Transverse colon (tissue), 4 donors: ENCODE data around the gene MCOLN1. TPM values are rescaled to one million over a fixed set of nuclear protein-coding genes. Genes with fewer than 3 reads are reported as not detected.
"Not testable (repeated sequence)": the region's sequence is repeated elsewhere in the genome, so short reads cannot be mapped to it uniquely, and the experiment has no call there.

ENCODE experiments used
- DNase-seq: peaks from one replicate; pipeline ENCODE4 v3.0.0-alpha.2; 2019
- H3K27ac ChIP-seq, 4 donors: fragments of 200-600 bp; sonication (generic); 2 replicates each; pipeline ENCODE4 v1.5.1; 2016 to 2018; ENCODE audit warnings: inconsistent platforms in 4 of 4
- H3K27me3 ChIP-seq: fragments of 200-600 bp; sonication (generic); 2 replicates; pipeline ENCODE4 v1.5.1; 2017; ENCODE audit warnings: inconsistent platforms
- H3K36me3 ChIP-seq, 4 donors: fragments of 200-600 bp; sonication (generic); 2 replicates each; pipeline ENCODE4 v1.5.1; 2017 to 2019; ENCODE audit warnings: inconsistent platforms in 4 of 4
- H3K4me1 ChIP-seq, 4 donors: fragments of 200-600 bp; sonication (generic); 2 replicates each; pipeline ENCODE4 v1.5.1; 2017 to 2020; ENCODE audit warnings: inconsistent platforms in 4 of 4
- H3K4me3 ChIP-seq, 4 donors: fragments of 200-600 bp; sonication (generic); 1 replicate in 1 of 4; 2 replicates in 3 of 4; pipeline versions ENCODE4 v1.5.1 to v1.6.1; 2017 to 2019; ENCODE audit warnings: inconsistent platforms in 4 of 4
- H3K9me3 ChIP-seq, 2 donors: fragments of 200-600 bp; sonication (generic); 2 replicates each; pipeline ENCODE4 v1.5.1; 2017 to 2019; ENCODE audit warnings: inconsistent platforms in 2 of 2
- EP300 ChIP-seq: sonication (generic); formaldehyde crosslinking; IDR thresholded peaks from one replicate; pipeline ENCODE4 v1.6.1; 2017; ENCODE audit warnings: antibody characterized with exemption, low read depth
- POLR2A ChIP-seq: fragments of 450-650 bp; IDR thresholded peaks from one replicate; pipeline ENCODE4 v1.6.1; 2016; ENCODE audit warnings: antibody characterized with exemption, mild to moderate bottlenecking, moderate library complexity
- POLR2AphosphoS5 ChIP-seq, 3 donors: sonication (generic); formaldehyde crosslinking; IDR thresholded peaks; one replicate each; pipeline ENCODE4 v1.6.1; 2016; ENCODE audit warnings: antibody characterized with exemption in 3 of 3
- WGBS, 2 donors: methylation state at CpG; one replicate each; pipeline ENCODE4 v1.1.5; 2018; ENCODE audit warnings: low coverage in 1 of 2; 5-methylcytosine and 5-hydroxymethylcytosine counted together
- in situ Hi-C, 4 donors: fragments of 200-750 bp; cut with MboI; loops; one replicate each; pipeline versions ENCODE4 v1.15.0 to v1.15.1; 2017; ENCODE audit warnings: low sequenced_read_pairs in 3 of 4, low pct_ligation_motif_present in 1 of 4, low pct_unique_long_range_greater_than_20kb in 1 of 4
- intact Hi-C: fragments of 100-400 bp; cut with DNase I; formaldehyde crosslinking; loops from one replicate; pipeline ENCODE4 v1.15.1; 2023; ENCODE audit warnings: low total_unique reads
- total RNA-seq, 4 donors: library from RNA; depleted of rRNA; stranded (reverse); fragments of >200 nt; gene quantifications; one replicate each; pipeline ENCODE4 v1.1.0, GENCODE V29; 2016
- TF ChIP-seq, protein P1 (sequence below), 5 experiments: fragments of 200-600 bp in 3 of 5; fragments of 450-650 bp in 2 of 5; sonication (generic) in 3 of 5; IDR thresholded peaks; 1 replicate in 2 of 5; 2 replicates in 3 of 5; pipeline ENCODE4 v1.5.1; 2016 to 2017; ENCODE audit warnings: antibody characterized with exemption in 5 of 5, inconsistent platforms in 3 of 5, mild to moderate bottlenecking in 2 of 5, moderate library complexity in 1 of 5

Gene MCOLN1
- total RNA-seq, 4 donors from 2014 or later: 14.7 to 93.1 (median 23.9) TPM

DNA sequence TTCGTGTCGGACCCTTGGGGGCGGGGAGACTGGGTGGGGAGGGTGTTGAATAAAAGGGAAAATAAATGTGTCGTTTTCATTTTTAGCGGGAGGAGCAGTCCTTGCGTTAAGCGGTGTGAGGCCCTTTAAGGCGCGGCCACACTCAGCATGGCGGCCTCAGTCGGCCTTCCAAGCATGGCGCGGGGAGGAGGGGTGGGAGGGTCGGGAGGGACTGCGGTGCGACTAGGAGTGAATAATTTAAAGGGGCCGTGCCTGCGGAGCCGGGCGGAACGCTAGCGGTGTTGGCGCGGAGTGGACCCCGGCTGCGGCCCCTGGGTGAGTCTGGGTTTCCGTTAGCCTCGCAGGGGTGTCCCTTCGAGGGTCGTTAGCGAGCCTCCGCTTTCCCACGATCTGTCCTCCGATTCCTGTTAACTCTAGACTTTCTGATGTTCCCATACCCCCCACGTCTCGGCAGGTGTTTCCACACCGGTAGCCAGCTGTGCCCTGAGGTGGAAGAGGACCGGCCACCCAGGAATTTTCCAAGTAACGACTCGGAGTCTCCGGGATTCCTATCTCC, 11.6 kb downstream of the MCOLN1 start:
- no peaks in the 10 kb centered on the region for H3K9me3 ChIP-seq
- WGBS, 2 donors: 0 to 1% methylated on average over 11 to 41 of the region's 41 CpGs
- H3K4me1 ChIP-seq: peaks cover 4 to 21% (median 11%) of the 10 kb centered on the region in 4 donors
- no peaks in the 10 kb centered on the region for H3K27me3 ChIP-seq
- DNase-seq: peak; percentile 91
- intact Hi-C loops (loop anchor here (10.0 kb wide), 1 partner anchor 139 kb away; no protein-coding TSS in a partner anchor), in situ Hi-C loops (no loop called here)
- TF ChIP-seq POLR2A (peak; percentile 54), EP300 (no peak), POLR2AphosphoS5 (IDR thresholded peaks at IDR 0.05) (peak; percentile 92 to 93 (median 92))
- H3K4me3 ChIP-seq: peak overlapping the region; percentile 57 to 76 (median 66)
- peak overlapping the region; percentile 86 to 99 (median 93) for H3K27ac ChIP-seq
- H3K36me3 ChIP-seq: no peaks in the 10 kb centered on the region

DNA sequence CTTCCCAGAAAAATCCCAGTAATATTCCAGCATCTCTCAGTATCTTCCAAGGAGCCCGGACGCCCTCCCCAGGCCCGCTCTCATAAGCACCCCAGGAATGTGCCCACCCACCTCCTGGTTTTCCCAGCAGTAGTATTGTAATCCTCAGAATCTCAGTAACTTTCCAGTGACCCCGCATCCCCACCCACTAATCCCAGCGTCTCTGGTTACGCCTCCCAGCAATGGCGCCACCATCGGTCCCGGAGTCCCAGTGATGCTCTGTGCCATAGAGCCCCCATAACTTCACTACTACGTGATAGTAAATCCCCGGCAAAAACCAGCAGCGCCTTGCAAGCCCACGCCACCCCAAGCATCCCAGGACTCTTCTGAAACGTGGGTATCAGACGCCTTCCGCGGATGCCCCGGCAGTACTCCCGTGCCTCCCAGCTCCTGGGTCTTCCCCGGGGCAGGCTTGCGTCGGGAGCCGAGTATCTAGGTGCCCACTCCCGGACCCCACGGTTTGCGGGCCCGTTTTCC, 12.2 kb downstream of the MCOLN1 start:
- H3K4me3 ChIP-seq: peak overlapping the region; percentile 57 to 76 (median 66)
- intact Hi-C loops: loop anchor here (1.0 to 10.0 kb wide), 2 partner anchors 46 to 140 kb away; no protein-coding TSS in a partner anchor
- peak; percentile 61 for DNase-seq
- H3K36me3 ChIP-seq: no peaks in the 10 kb centered on the region
- WGBS, 2 donors: 2% methylated on average over 23 of the region's 27 CpGs; no CpG with 5 or more reads in 1 of the 2 donors
- in situ Hi-C loops: no loop called here
- TF ChIP-seq POLR2AphosphoS5 (IDR thresholded peaks at IDR 0.05) (peak in 1 of 3 donors; percentile 38), POLR2A (no peak)
- TF ChIP-seq, protein P1, sequence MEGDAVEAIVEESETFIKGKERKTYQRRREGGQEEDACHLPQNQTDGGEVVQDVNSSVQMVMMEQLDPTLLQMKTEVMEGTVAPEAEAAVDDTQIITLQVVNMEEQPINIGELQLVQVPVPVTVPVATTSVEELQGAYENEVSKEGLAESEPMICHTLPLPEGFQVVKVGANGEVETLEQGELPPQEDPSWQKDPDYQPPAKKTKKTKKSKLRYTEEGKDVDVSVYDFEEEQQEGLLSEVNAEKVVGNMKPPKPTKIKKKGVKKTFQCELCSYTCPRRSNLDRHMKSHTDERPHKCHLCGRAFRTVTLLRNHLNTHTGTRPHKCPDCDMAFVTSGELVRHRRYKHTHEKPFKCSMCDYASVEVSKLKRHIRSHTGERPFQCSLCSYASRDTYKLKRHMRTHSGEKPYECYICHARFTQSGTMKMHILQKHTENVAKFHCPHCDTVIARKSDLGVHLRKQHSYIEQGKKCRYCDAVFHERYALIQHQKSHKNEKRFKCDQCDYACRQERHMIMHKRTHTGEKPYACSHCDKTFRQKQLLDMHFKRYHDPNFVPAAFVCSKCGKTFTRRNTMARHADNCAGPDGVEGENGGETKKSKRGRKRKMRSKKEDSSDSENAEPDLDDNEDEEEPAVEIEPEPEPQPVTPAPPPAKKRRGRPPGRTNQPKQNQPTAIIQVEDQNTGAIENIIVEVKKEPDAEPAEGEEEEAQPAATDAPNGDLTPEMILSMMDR (IDR thresholded peaks at IDR 0.05): no peak
- H3K9me3 ChIP-seq: no peaks in the 10 kb centered on the region
- H3K4me1 ChIP-seq: peaks cover 4 to 21% (median 11%) of the 10 kb centered on the region in 4 donors
- H3K27me3 ChIP-seq: no peaks in the 10 kb centered on the region
- peak overlapping the region; percentile 86 to 99 (median 93) for H3K27ac ChIP-seq

DNA sequence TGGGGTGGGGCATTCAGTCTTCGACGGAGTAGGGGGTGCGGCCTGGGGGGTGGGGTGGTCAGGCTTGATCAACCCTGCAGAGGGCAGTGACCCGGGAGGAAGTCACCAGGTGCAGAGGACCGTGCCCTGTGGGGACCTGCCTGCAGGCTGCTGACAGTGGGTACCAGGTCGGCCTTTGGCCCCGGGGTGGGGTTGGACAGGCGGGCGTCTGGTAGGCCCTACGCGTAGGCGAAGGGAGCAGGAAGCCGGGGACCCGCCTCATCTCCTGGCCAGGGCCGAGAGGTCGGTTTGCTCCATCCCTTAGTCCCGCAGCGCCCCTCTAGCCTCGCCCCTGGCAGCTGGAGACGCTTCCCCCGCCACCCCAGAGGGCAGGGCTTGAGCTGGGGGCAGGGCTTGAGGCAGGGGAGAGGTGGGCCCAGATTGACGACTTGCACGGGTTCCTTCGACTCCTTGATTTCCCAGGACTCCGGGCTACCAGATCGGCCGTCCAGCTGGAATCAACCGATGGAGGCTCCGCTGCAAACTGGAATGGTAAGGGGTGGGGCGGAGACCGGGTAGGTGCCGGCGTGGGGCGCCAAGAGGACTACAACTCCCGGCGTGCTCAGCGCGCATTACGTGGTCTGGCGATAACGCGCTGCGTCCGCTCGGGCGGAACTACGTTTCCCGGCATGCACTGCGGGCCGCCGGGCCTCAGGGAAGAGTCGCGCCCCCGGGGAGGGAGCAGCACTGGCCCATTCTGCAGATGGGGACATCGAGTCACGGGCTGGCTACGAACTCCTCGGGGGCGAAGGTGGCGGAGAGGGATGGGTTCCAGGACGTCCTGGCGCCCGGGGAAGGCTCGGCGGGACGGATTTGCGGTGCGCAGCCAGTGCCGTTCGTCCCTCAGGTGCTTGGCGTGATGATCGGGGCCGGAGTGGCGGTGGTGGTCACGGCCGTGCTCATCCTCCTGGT, 12.9 kb downstream of the MCOLN1 start, which contains the start of gene PNPLA6:
Gene PNPLA6, plus strand, starts transcription at position 671 of the 951 bp plus-strand sequence. Its CDS starts 72 bp downstream, at position 743.
- Histone ChIP-seq H3K4me3 (peak within 1 kb of the TSS; percentile 57 to 76 (median 66)), H3K9me3 (no peaks in the 10 kb centered on the region), H3K4me1 (peaks cover 4 to 21% (median 11%) of the 10 kb centered on the region in 4 donors), H3K27ac (peak within 1 kb of the TSS; percentile 86 to 99 (median 93)), H3K36me3 (peaks cover 0 to 6% (median under 1%) of the 10 kb centered on the region in 4 donors), H3K27me3 (no peaks in the 10 kb centered on the region)
- WGBS, 2 donors: 1% methylated on average over 65 of the region's 76 CpGs; no CpG with 5 or more reads in 1 of the 2 donors
- peak; percentile 98 for DNase-seq
- intact Hi-C loops: loop anchor here (1.0 to 10.0 kb wide), 2 partner anchors 47 to 141 kb away; no protein-coding TSS in a partner anchor
- peak; percentile 77 for TF ChIP-seq POLR2A
- TF ChIP-seq, protein P1 (IDR thresholded peaks at IDR 0.05): no peak
- TF ChIP-seq POLR2AphosphoS5 (IDR thresholded peaks at IDR 0.05): peak; percentile 85 to 96 (median 92)
- no peak for TF ChIP-seq EP300
- in situ Hi-C loops: no loop called here

DNA sequence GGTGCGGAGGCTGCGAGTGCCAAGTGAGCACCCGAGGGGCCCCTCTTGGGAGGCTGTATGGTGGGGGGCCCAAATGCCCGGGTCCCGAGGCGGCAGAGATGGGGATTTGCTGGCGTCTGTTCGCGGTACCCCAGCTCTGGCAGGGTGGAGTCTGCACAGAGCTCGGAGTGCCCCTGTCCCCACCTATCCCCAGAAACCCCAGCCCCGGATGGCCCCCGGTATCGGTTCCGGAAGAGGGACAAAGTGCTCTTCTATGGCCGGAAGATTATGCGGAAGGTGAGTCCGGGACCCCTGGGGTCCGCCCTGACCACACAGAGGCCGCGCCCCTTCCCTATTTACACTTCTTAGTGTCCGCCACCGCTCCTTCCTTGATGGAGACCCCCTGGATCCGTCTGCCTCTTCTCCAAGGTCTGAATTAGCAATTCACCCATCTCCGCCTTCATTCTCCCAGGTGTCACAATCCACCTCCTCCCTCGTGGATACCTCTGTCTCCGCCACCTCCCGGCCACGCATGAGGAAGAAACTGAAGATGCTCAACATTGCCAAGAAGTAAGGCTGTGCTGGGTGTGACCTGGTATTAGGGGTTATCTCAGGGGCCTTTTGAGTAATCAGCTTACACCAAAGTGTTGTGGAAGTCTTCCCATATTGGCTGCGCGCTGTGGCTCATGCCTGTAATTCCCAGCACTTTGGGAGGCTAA, 13.7 kb downstream of the MCOLN1 start:
- peaks cover 4 to 21% (median 11%) of the 10 kb centered on the region in 4 donors for H3K4me1 ChIP-seq
- TF ChIP-seq, protein P1 (IDR thresholded peaks at IDR 0.05): no peak
- TF ChIP-seq POLR2A: no peak
- TF ChIP-seq POLR2AphosphoS5 (IDR thresholded peaks at IDR 0.05): no peak
- TF ChIP-seq EP300: no peak
- WGBS, 2 donors: 8 to 19% methylated on average over 11 to 24 of the region's 30 CpGs
- peaks cover 0 to 12% (median 4%) of the 10 kb centered on the region in 4 donors for H3K36me3 ChIP-seq
- no peaks in the 10 kb centered on the region for H3K9me3 ChIP-seq
- intact Hi-C loops (loop anchor here (1.0 to 10.0 kb wide), 2 partner anchors 48 to 141 kb away; no protein-coding TSS in a partner anchor), in situ Hi-C loops (no loop called here)
- H3K4me3 ChIP-seq: peak overlapping the region; percentile 57 to 76 (median 66)
- peak overlapping the region; percentile 86 to 99 (median 93) for H3K27ac ChIP-seq
- no peak for DNase-seq
- H3K27me3 ChIP-seq: no peaks in the 10 kb centered on the region

DNA sequence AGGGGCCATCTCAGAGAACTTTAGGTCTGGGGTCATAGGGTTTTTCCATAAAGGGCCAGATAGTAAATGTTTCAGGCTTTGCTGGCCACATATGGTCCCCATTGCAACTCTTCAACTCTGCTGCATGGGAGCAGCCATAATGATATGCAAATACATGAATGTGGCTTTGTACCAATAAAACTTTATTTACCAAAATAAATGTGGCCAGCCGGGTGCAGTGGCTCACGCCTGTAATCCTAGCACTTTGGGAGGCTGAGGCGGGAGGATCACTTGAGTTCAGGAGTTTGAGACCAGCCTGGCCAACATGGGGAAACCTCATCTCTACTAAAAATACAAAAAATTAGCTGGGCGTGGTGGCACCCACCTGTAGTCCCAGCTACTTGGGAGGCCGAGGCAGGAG, 16.6 kb downstream of the MCOLN1 start:
- H3K4me3 ChIP-seq, H3K27me3 ChIP-seq, H3K27ac ChIP-seq, H3K9me3 ChIP-seq, in situ Hi-C loops, DNase-seq: not testable (repeated sequence)
- Histone ChIP-seq H3K36me3 (peaks cover 0 to 27% (median 13%) of the 10 kb centered on the region in 4 donors), H3K4me1 (peaks cover 4 to 15% (median 6%) of the 10 kb centered on the region in 4 donors)
- WGBS, 2 donors: 93 to 94% methylated on average over 3 to 5 of the region's 5 CpGs
- intact Hi-C loops: loop anchor here (10.0 kb wide), 1 partner anchor 144 kb away; no protein-coding TSS in a partner anchor
